Activated T-cell treated with anti-CD3 and anti-CD28 coated beads for 1 hour (primary cell): ENCODE data around the gene GGTLC2.
"Not testable (repeated sequence)": the region's sequence is repeated elsewhere in the genome, so short reads cannot be mapped to it uniquely, and the experiment has no call there.

Experiments used
- DNase-seq: peaks from one replicate; pipeline ENCODE4 v3.0.0-alpha.2; 2020; ENCODE audit warnings: low read depth

The GGTLC2 gene

GRCh38 chr22:22669093-22669492 lies 24.7 kb downstream of the GGTLC2 start:
- no peak for DNase-seq

- no peak for DNase-seq
Observed at GRCh38 chr22:22670076-22670795, 25.8 kb downstream of the GGTLC2 start.

- no peak for DNase-seq
Observed at GRCh38 chr22:22671506-22671905, 27.1 kb downstream of the GGTLC2 start.

- DNase-seq = no peak
Observed at GRCh38 chr22:22673099-22673498, 28.7 kb downstream of the GGTLC2 start.

GRCh38 chr22:22673628-22674027 lies 29.2 kb downstream of the GGTLC2 start:
- no peak for DNase-seq

GRCh38 chr22:22674467-22674866 lies 30.1 kb downstream of the GGTLC2 start:
- DNase-seq = no peak

GRCh38 chr22:22678970-22679369 lies 34.6 kb downstream of the GGTLC2 start:
- no peak for DNase-seq

- no peak for DNase-seq
Observed at GRCh38 chr22:22680396-22680795, 36.0 kb downstream of the GGTLC2 start.

- DNase-seq = no peak
Observed at GRCh38 chr22:22681221-22681739, 36.9 kb downstream of the GGTLC2 start.

GRCh38 chr22:22682196-22682595 lies 37.8 kb downstream of the GGTLC2 start:
- no peak for DNase-seq

GRCh38 chr22:22682807-22683667 lies 38.6 kb downstream of the GGTLC2 start:
- DNase-seq = no peak

- no peak for DNase-seq
Observed at GRCh38 chr22:22683668-22684361, 39.4 kb downstream of the GGTLC2 start.

- DNase-seq = no peak
Observed at GRCh38 chr22:22684580-22685561, 40.5 kb downstream of the GGTLC2 start.

GRCh38 chr22:22685586-22685985 lies 41.2 kb downstream of the GGTLC2 start:
- DNase-seq = no peak

- DNase-seq = not testable (repeated sequence)
Observed at GRCh38 chr22:22686202-22687115, 42.0 kb downstream of the GGTLC2 start.

GRCh38 chr22:22687638-22688500 lies 43.5 kb downstream of the GGTLC2 start:
- no peak for DNase-seq

- no peak for DNase-seq
Observed at GRCh38 chr22:22689621-22690345, 45.4 kb downstream of the GGTLC2 start.

GRCh38 chr22:22691055-22691454 lies 46.6 kb downstream of the GGTLC2 start:
- DNase-seq = no peak
